Stimulated activated effector memory CD8-positive, alpha-beta T cell treated with anti-CD3 and anti-CD28 coated beads, Interleukin-12 subunit alpha, Interleukin-12 subunit beta, amount 100 ng/mL, for 72 hours (primary cell): ENCODE measurements around the gene BPGM.
A peak's percentile ranks its signal among the peaks of the same experiment; 100 is the strongest.
"Not testable (repeated sequence)": the region's sequence is repeated elsewhere in the genome, so short reads cannot be mapped to it uniquely, and the experiment has no call there.

Source experiments
- ATAC-seq: fragments of 150-1000 bp; cut with Tn5 transposase; 2 replicates; pipeline ENCODE4 v1.10.0; 2021
- DNase-seq, 2 donors: peaks; one replicate each; pipeline ENCODE4 v3.0.0; 2021 to 2022; ENCODE audit warnings: low spot score in 2 of 2
- H3K27ac Mint-ChIP-seq: one replicate; pipeline ENCODE4 v1.8.0; 2022; ENCODE audit warnings: mild to moderate bottlenecking, mixed read lengths
- H3K36me3 Mint-ChIP-seq: one replicate; pipeline ENCODE4 v1.8.0; 2022; ENCODE audit warnings: mild to moderate bottlenecking, mixed read lengths
- H3K4me1 Mint-ChIP-seq: one replicate; pipeline ENCODE4 v1.8.0; 2022; ENCODE audit warnings: mixed read lengths
- H3K4me3 Mint-ChIP-seq: one replicate; pipeline ENCODE4 v1.8.0; 2022; ENCODE audit warnings: mild to moderate bottlenecking, mixed read lengths
- H3K9me3 Mint-ChIP-seq: one replicate; pipeline ENCODE4 v1.8.0; 2022; ENCODE audit warnings: mixed read lengths

BPGM gene

DNA sequence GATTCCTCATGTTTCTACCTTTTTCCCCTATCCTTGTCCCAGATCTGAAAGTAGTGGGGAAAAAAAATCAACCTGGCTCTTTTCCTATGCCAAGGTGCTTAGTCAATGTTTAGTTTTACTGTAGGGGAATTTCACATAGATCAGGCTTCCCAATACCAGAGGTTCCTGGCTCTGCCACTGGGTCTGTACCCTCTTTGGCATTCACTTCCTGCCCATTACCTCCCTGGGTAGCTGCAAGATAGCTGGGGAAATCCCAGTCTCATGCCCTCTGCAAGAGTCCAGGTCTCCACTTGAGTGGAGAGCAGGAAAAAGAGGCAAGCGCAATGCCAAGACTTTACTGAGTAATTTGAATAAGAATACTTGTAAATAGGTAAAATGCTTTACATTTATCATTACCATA is 3.5 kb upstream of the BPGM start:
- peaks cover 6% of the 10 kb centered on the region for H3K36me3 Mint-ChIP-seq
- DNase-seq (no peak), ATAC-seq (no peak)
- peaks cover 28% of the 10 kb centered on the region for H3K4me1 Mint-ChIP-seq
- H3K4me3 Mint-ChIP-seq, result no peak overlapping the region
- peaks cover 2% of the 10 kb centered on the region for H3K9me3 Mint-ChIP-seq
- no peak overlapping the region for H3K27ac Mint-ChIP-seq

DNA sequence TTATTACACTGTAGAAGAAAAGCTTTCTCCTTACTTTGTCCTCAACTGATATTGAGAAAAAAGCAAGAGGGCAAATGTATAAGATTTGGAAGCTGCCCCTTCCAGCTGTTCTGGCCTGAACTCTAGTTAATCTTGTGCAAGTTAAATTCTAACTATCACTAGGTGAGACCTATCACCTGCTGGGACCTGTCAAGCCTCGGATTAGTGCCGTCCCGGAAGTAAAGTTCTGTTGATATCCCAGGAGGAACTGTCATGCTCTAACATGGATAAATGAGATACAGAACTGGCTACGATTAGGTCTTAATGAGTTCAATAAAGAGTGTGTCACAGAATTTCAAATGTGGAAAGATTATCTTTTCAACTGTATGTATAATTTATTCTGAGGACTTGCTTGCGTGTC is 1.2 kb upstream of the BPGM start:
- ATAC-seq (no peak), DNase-seq (no peak)
- H3K4me3 Mint-ChIP-seq, result no peak overlapping the region
- H3K36me3 Mint-ChIP-seq, result peaks cover 17% of the 10 kb centered on the region
- no peak overlapping the region for H3K27ac Mint-ChIP-seq
- H3K9me3 Mint-ChIP-seq, result peaks cover 2% of the 10 kb centered on the region
- H3K4me1 Mint-ChIP-seq, result peaks cover 45% of the 10 kb centered on the region

GRCh38 chr7:134645935-134646334 is 718 bp upstream of the BPGM start:
- peaks cover 14% of the 10 kb centered on the region for H3K36me3 Mint-ChIP-seq
- no peak overlapping the region for H3K4me3 Mint-ChIP-seq
- DNase-seq, result no peak
- H3K4me1 Mint-ChIP-seq, result peaks cover 41% of the 10 kb centered on the region
- H3K27ac Mint-ChIP-seq, result no peak overlapping the region
- no peak for ATAC-seq
- peaks cover 2% of the 10 kb centered on the region for H3K9me3 Mint-ChIP-seq

GRCh38 chr7:134648456-134648855 is 1.8 kb downstream of the BPGM start:
- ATAC-seq (no peak), DNase-seq (no peak)
- Mint-ChIP-seq H3K9me3 (no peaks in the 10 kb centered on the region), H3K27ac (peak overlapping the region; percentile 50), H3K36me3 (peaks cover 12% of the 10 kb centered on the region), H3K4me3 (no peak overlapping the region), H3K4me1 (peaks cover 37% of the 10 kb centered on the region)

DNA sequence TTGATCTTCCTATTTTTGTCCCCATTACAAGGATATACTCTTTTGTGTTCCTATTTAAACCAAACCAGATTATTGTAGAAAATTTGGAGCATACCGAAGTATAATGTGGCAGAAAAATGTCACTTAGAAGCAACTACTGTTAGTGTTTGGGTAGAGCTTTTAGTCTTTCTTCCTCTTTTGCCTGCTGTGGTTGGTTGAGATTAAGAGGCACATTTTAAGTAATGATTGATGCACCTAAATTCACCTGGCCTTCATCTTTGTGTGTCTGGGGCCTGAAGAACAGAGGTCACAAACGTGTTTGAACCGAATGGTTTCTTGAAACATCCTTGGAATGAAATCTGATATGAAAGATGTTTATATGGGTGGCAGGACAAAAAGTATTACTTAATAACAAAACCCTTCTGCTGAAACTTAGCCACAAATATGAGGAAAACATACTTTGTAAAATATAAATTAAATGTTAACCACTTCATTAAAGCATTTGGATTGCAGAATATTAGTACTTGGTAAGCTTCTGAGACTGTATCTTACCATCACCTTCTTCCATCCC is 2.6 kb downstream of the BPGM start:
- DNase-seq (no peak), ATAC-seq (no peak)
- Mint-ChIP-seq H3K27ac (no peak overlapping the region), H3K9me3 (no peaks in the 10 kb centered on the region), H3K4me3 (peak overlapping the region; percentile 18), H3K4me1 (peaks cover 45% of the 10 kb centered on the region), H3K36me3 (peaks cover 12% of the 10 kb centered on the region)

DNA sequence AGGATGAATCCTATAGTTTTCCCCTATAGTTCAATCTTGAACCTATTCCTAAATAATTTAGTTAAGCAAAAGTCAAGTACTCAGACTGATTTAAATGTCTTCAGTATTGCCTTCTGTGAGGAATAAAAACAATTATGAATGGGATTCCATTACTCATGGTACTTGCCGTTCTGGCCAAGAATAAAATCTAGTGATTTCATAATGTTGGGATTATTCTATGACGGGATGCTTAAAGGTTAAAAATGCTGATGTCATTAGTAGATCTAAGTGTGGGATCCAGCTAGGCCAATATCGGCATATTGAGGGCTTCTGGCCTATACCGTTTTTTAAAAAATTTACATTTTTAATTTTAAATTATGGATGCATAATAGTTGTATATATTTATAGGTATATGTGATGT is 5.3 kb downstream of the BPGM start:
- H3K4me1 Mint-ChIP-seq, result peaks cover 59% of the 10 kb centered on the region
- no peak overlapping the region for H3K4me3 Mint-ChIP-seq
- no peak for ATAC-seq
- DNase-seq, result no peak
- no peak overlapping the region for H3K27ac Mint-ChIP-seq
- H3K36me3 Mint-ChIP-seq, result peaks cover 30% of the 10 kb centered on the region
- H3K9me3 Mint-ChIP-seq, result peaks cover 2% of the 10 kb centered on the region

- Mint-ChIP-seq H3K36me3 (peaks cover 33% of the 10 kb centered on the region), H3K9me3 (peaks cover 2% of the 10 kb centered on the region), H3K27ac (peak overlapping the region; percentile 87), H3K4me1 (peaks cover 57% of the 10 kb centered on the region), H3K4me3 (peak overlapping the region; percentile 44)
- DNase-seq, result peak in 1 of 2 donors; percentile 50
- peak; percentile 98 for ATAC-seq
Measured at GRCh38 chr7:134654104-134654775, 7.6 kb downstream of the BPGM start.

DNA sequence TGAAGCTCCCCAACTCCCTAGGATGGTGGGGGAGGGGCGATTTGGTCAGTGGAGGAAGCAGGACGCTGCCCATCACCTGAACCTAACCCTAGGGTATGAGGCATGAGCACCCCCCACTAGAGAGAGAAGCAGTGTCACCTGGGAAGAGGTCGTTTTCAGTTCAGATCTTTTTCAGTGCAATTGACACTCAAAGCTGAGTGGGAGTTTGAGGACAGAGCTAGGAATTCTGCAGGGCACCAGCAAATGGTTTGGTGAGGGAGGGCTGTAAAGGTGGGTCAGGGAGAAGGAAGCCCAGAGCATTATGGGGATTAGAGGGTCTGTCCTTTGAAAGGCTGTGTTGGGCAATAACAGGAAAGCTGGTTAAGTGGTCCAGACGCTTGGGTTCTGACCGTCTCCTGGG is 10.9 kb downstream of the BPGM start:
- DNase-seq (no peak), ATAC-seq (no peak)
- Mint-ChIP-seq H3K4me1 (peaks cover 56% of the 10 kb centered on the region), H3K9me3 (peaks cover 2% of the 10 kb centered on the region), H3K27ac (peak overlapping the region; percentile 13), H3K4me3 (no peak overlapping the region), H3K36me3 (peaks cover 39% of the 10 kb centered on the region)

DNA sequence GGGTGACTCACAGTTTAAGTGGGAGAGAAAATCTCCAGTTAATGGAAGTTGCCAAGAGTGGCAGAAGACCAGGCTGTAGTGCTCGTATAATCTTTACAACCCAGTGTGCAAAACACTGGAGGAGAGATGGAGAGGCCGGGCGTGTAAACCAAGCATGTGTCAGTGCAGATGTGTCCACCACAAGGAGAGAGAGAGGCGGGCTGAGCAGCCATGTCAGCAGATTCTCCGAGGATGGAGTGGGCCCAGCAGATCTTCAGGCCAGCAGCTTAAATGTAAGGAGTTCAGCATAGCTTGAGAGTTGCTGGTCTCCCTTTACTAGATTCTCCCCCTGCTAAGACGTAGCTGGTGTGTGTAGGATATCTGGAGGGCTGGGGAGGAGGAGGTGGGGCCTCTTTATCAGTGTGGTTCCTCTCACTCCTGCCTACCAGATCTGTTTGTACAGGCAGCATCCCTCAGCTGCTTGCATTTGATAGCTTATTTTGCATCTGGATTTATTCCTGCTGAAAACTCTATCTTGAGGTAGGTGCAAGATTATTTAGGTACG is 13.7 kb downstream of the BPGM start:
- Mint-ChIP-seq H3K27ac (no peak overlapping the region), H3K36me3 (peaks cover 57% of the 10 kb centered on the region)

DNA sequence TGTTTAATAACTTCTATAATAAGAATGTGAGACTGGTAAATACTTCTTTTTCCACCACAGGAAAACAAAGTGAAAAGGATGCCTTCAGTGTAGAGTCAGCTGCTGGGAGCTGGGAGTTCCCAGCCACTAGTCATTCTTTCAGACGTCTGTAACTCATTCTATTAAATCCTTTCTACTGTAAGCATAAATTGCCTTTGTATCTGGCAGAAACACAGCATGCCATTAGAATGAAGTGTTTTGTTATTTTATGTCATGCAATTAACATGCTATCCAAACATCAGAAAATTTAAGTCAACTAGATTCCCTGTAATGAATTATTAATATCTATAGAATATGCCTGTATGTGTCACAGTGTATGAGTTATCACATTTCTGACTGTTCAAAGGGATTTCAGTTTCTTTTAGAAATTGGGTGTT is 14.3 kb downstream of the BPGM start:
- peaks cover 61% of the 10 kb centered on the region for H3K36me3 Mint-ChIP-seq

More for the DNA sequence above, 13.7 kb downstream of the BPGM start:
- no peak overlapping the region for H3K4me3 Mint-ChIP-seq
- ATAC-seq, result no peak
- peaks cover 6% of the 10 kb centered on the region for H3K9me3 Mint-ChIP-seq
- H3K4me1 Mint-ChIP-seq, result peaks cover 37% of the 10 kb centered on the region
- DNase-seq, result no peak

DNA sequence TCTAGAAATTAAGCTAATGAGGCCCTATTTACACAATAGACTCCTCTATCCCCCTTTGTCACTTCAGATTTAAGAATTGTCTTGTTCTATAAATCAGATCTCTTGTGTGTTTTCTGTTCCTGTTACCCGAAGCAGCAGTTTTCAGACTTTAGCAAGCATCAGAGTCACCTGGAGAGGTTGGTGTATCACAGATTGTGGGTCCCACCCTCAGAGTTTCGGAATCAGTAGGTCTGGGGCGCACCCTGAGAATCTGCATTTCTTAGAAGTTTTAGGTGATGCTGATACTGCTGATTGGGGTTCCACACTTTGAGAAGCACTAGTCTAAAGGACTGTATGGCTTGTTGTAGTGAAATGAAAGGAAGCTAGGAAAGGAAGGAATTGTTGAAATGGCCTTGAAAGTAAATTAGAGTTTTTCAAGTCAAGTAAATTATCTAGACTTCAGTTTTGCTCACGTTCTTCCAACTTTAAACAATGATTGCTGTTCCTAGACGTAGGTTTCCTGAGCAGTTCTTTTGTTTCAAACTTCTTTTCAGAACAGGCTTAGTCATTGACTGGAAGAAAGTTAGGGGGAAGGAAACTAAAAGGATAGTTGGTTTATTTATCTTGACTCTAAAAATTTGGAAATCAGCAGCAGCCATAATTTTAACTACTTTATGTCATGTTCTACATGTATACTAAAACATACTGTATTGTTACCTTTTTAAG is 15.7 kb downstream of the BPGM start:
- H3K27ac Mint-ChIP-seq, result no peak overlapping the region
- ATAC-seq, result no peak
- H3K36me3 Mint-ChIP-seq, result peaks cover 61% of the 10 kb centered on the region
- H3K4me3 Mint-ChIP-seq, result no peak overlapping the region
- H3K4me1 Mint-ChIP-seq, result peaks cover 29% of the 10 kb centered on the region
- no peak for DNase-seq
- peaks cover 5% of the 10 kb centered on the region for H3K9me3 Mint-ChIP-seq

More for the DNA sequence above, 14.3 kb downstream of the BPGM start:
- no peak for ATAC-seq
- no peak for DNase-seq
- no peak overlapping the region for H3K4me3 Mint-ChIP-seq
- no peak overlapping the region for H3K27ac Mint-ChIP-seq
- H3K9me3 Mint-ChIP-seq, result peaks cover 6% of the 10 kb centered on the region
- peaks cover 37% of the 10 kb centered on the region for H3K4me1 Mint-ChIP-seq

- Mint-ChIP-seq H3K4me1 (peaks cover 27% of the 10 kb centered on the region), H3K4me3 (no peak overlapping the region), H3K27ac (no peak overlapping the region), H3K36me3 (peaks cover 56% of the 10 kb centered on the region), H3K9me3 (peaks cover 5% of the 10 kb centered on the region)
- ATAC-seq (no peak), DNase-seq (no peak)
Measured at GRCh38 chr7:134662871-134663205, 16.2 kb downstream of the BPGM start.

DNA sequence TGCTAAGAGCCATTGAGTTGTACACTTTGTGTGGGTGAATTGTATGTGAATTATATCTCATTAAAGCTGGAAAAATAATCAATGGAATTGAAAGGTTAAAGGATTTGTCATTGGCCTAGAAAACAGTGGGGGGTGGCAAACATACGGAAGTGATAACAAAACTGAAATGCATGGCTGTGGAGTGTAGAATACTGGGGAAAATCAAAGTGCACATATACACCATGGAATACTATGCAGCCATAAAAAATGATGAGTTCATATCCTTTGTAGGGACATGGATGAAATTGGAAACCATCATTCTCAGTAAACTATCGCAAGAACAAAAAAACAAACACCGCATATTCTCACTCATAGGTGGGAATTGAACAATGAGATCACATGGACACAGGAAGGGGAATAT is 18.4 kb downstream of the BPGM start:
- not testable (repeated sequence) for H3K9me3 Mint-ChIP-seq, H3K4me3 Mint-ChIP-seq, ATAC-seq, H3K27ac Mint-ChIP-seq, DNase-seq
- Mint-ChIP-seq H3K4me1 (peaks cover 43% of the 10 kb centered on the region), H3K36me3 (peaks cover 55% of the 10 kb centered on the region)

GRCh38 chr7:134667899-134668298 is 21.2 kb downstream of the BPGM start:
- Mint-ChIP-seq H3K9me3 (peaks cover 5% of the 10 kb centered on the region), H3K4me3 (no peak overlapping the region), H3K27ac (no peak overlapping the region), H3K36me3 (peaks cover 54% of the 10 kb centered on the region), H3K4me1 (peaks cover 36% of the 10 kb centered on the region)
- ATAC-seq (peak; percentile 87), DNase-seq (no peak)

DNA sequence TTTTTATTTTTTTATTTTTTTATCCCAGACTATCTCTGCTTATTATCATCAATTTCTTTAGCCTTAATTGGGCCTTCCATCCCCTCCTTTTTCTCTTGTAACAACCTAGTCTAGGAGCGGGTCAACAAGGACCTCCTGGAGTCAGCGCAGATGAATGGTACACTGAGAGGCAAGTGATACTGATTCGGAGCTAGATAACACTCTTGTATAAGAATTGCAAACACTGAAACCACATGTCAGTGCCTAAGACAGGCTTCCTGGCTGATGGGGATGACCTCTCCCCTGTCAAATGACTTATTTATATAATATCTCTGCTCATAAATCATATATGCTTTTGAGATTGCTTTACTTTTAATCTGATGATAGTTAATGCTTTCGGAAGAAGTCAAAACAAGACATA is 22.7 kb downstream of the BPGM start:
- DNase-seq (no peak), ATAC-seq (peak; percentile 53)
- peaks cover 35% of the 10 kb centered on the region for H3K4me1 Mint-ChIP-seq
- H3K27ac Mint-ChIP-seq, result peak overlapping the region; percentile 9
- H3K9me3 Mint-ChIP-seq, result peaks cover 5% of the 10 kb centered on the region
- H3K4me3 Mint-ChIP-seq, result peak overlapping the region; percentile 36
- peaks cover 45% of the 10 kb centered on the region for H3K36me3 Mint-ChIP-seq
